Activated CD8-positive, alpha-beta memory T cell treated with anti-CD3 and anti-CD28 coated beads, Interleukin-2, amount 50 U/mL, for 24 hours (primary cell): Measurements from ENCODE around the gene TNFRSF19.
"Not testable (repeated sequence)": the region's sequence is repeated elsewhere in the genome, so short reads cannot be mapped to it uniquely, and the experiment has no call there.

Source experiments
- DNase-seq: peaks from one replicate; pipeline ENCODE4 v3.0.0-alpha.2; 2020; ENCODE audit errors: extremely low read depth

The TNFRSF19 gene

GRCh38 chr13:23570921-23571315 is 706 bp downstream of the TNFRSF19 start:
- no peak for DNase-seq

- no peak for DNase-seq
These were observed 1.2 kb downstream of the TNFRSF19 start for GRCh38 chr13:23571431-23571830.

- no peak for DNase-seq
These were observed 2.6 kb downstream of the TNFRSF19 start for GRCh38 chr13:23572836-23573235.

- no peak for DNase-seq
These were observed 4.4 kb downstream of the TNFRSF19 start for GRCh38 chr13:23574421-23575145.

GRCh38 chr13:23575632-23576031 is 5.4 kb downstream of the TNFRSF19 start:
- DNase-seq, result no peak

GRCh38 chr13:23578411-23579071 is 8.3 kb downstream of the TNFRSF19 start:
- peak; percentile 29 for DNase-seq

GRCh38 chr13:23579072-23579895 is 9.1 kb downstream of the TNFRSF19 start:
- peak; percentile 70 for DNase-seq

GRCh38 chr13:23579896-23580683 is 9.9 kb downstream of the TNFRSF19 start:
- DNase-seq, result no peak

GRCh38 chr13:23580684-23581060 is 10.5 kb downstream of the TNFRSF19 start:
- DNase-seq, result no peak

- DNase-seq, result no peak
These were observed 13.3 kb downstream of the TNFRSF19 start for GRCh38 chr13:23583491-23583890.

GRCh38 chr13:23584275-23584674 is 14.1 kb downstream of the TNFRSF19 start:
- DNase-seq, result no peak

GRCh38 chr13:23586336-23586735 is 16.1 kb downstream of the TNFRSF19 start:
- DNase-seq, result no peak

GRCh38 chr13:23588666-23589065 is 18.5 kb downstream of the TNFRSF19 start:
- no peak for DNase-seq

GRCh38 chr13:23592596-23592995 is 22.4 kb downstream of the TNFRSF19 start:
- no peak for DNase-seq

GRCh38 chr13:23593148-23593547 is 22.9 kb downstream of the TNFRSF19 start:
- no peak for DNase-seq

GRCh38 chr13:23594290-23594689 is 24.1 kb downstream of the TNFRSF19 start:
- not testable (repeated sequence) for DNase-seq

- DNase-seq, result no peak
These were observed 28.2 kb downstream of the TNFRSF19 start for GRCh38 chr13:23598369-23598768.

- no peak for DNase-seq
These were observed 29.1 kb downstream of the TNFRSF19 start for GRCh38 chr13:23599083-23599925.

- no peak for DNase-seq
These were observed 29.9 kb downstream of the TNFRSF19 start for GRCh38 chr13:23600100-23600499.

- no peak for DNase-seq
These were observed 30.3 kb downstream of the TNFRSF19 start for GRCh38 chr13:23600534-23600933.

GRCh38 chr13:23605831-23606230 is 35.6 kb downstream of the TNFRSF19 start:
- DNase-seq, result no peak
